Osteocyte (in vitro differentiated cells): ENCODE measurements around the gene CD72. TPM values are rescaled to one million over a fixed set of nuclear protein-coding genes. Genes with fewer than 3 reads are reported as not detected.
"Not testable (repeated sequence)": the region's sequence is repeated elsewhere in the genome, so short reads cannot be mapped to it uniquely, and the experiment has no call there.

Experiments used
- DNase-seq: peaks from one replicate; pipeline ENCODE4 v3.0.0; 2021; ENCODE audit warnings: mixed read lengths; ENCODE audit not compliant: unreplicated experiment; ENCODE audit errors: extremely low spot score
- H3K27ac Mint-ChIP-seq: one replicate; pipeline ENCODE4 v1.8.0; 2021; ENCODE audit warnings: mild to moderate bottlenecking, mixed read lengths; ENCODE audit not compliant: unreplicated experiment
- H3K27me3 Mint-ChIP-seq: one replicate; pipeline ENCODE4 v1.8.0; 2021; ENCODE audit warnings: mixed read lengths; ENCODE audit not compliant: unreplicated experiment
- H3K36me3 Mint-ChIP-seq: one replicate; pipeline ENCODE4 v1.8.0; 2021; ENCODE audit warnings: mixed read lengths; ENCODE audit not compliant: unreplicated experiment
- H3K4me1 Mint-ChIP-seq: one replicate; pipeline ENCODE4 v1.8.0; 2021; ENCODE audit warnings: mixed read lengths; ENCODE audit not compliant: unreplicated experiment
- H3K4me3 Mint-ChIP-seq: one replicate; pipeline ENCODE4 v1.8.0; 2021; ENCODE audit warnings: mild to moderate bottlenecking, moderate library complexity, mixed read lengths; ENCODE audit not compliant: unreplicated experiment
- H3K9me3 Mint-ChIP-seq: one replicate; pipeline ENCODE4 v1.8.0; 2021; ENCODE audit warnings: mixed read lengths; ENCODE audit not compliant: unreplicated experiment
- CTCF ChIP-seq: fragments of 200-600 bp; sonication (generic); IDR thresholded peaks from 2 replicates; pipeline ENCODE4 v1.5.0; 2021; ENCODE audit warnings: antibody characterized with exemption, mild to moderate bottlenecking, moderate library complexity
- total RNA-seq: library from RNA; stranded (reverse); gene quantifications from 2 replicates; pipeline ENCODE4 v1.2.1, GENCODE V29; 2021

CD72 gene
- total RNA-seq, 1 donor from 2014 or later = 0.91 TPM

GRCh38 chr9:35593581-35593980 is 24.6 kb downstream of the CD72 start:
- Mint-ChIP-seq H3K4me1 (no peaks in the 10 kb centered on the region), H3K27ac (no peak overlapping the region), H3K4me3 (no peak overlapping the region), H3K36me3 (peaks cover 9% of the 10 kb centered on the region), H3K9me3 (peaks cover 11% of the 10 kb centered on the region), H3K27me3 (peaks cover 9% of the 10 kb centered on the region)
- no peak for TF ChIP-seq CTCF
- no peak for DNase-seq

GRCh38 chr9:35588506-35588905 is 29.7 kb downstream of the CD72 start:
- peaks cover 25% of the 10 kb centered on the region for H3K27me3 Mint-ChIP-seq
- H3K36me3 Mint-ChIP-seq, DNase-seq, H3K4me1 Mint-ChIP-seq, H3K9me3 Mint-ChIP-seq, H3K27ac Mint-ChIP-seq, H3K4me3 Mint-ChIP-seq: not testable (repeated sequence)

GRCh38 chr9:35584681-35585080 is 33.5 kb downstream of the CD72 start:
- not testable (repeated sequence) for H3K4me1 Mint-ChIP-seq, H3K27ac Mint-ChIP-seq, H3K9me3 Mint-ChIP-seq, DNase-seq, H3K36me3 Mint-ChIP-seq, H3K4me3 Mint-ChIP-seq
- H3K27me3 Mint-ChIP-seq = peaks cover 22% of the 10 kb centered on the region

- H3K27me3 Mint-ChIP-seq = peaks cover 22% of the 10 kb centered on the region
- H3K27ac Mint-ChIP-seq, H3K36me3 Mint-ChIP-seq, H3K9me3 Mint-ChIP-seq, H3K4me3 Mint-ChIP-seq, H3K4me1 Mint-ChIP-seq, DNase-seq: not testable (repeated sequence)
Observed at GRCh38 chr9:35583521-35583920, 34.7 kb downstream of the CD72 start.

GRCh38 chr9:35579659-35580227 is 38.5 kb downstream of the CD72 start:
- not testable (repeated sequence) for H3K9me3 Mint-ChIP-seq, H3K4me1 Mint-ChIP-seq, H3K27me3 Mint-ChIP-seq, DNase-seq, H3K27ac Mint-ChIP-seq, H3K4me3 Mint-ChIP-seq, H3K36me3 Mint-ChIP-seq

- no peak for TF ChIP-seq CTCF
- no peak for DNase-seq
- Mint-ChIP-seq H3K27ac (no peak overlapping the region), H3K4me3 (no peak overlapping the region), H3K36me3 (peaks cover 6% of the 10 kb centered on the region), H3K27me3 (peaks cover 6% of the 10 kb centered on the region), H3K4me1 (no peaks in the 10 kb centered on the region), H3K9me3 (peaks cover 10% of the 10 kb centered on the region)
Observed at GRCh38 chr9:35579130-35579529, 39.1 kb downstream of the CD72 start.

GRCh38 chr9:35577486-35577885 is 40.7 kb downstream of the CD72 start:
- H3K4me3 Mint-ChIP-seq = no peak overlapping the region
- H3K9me3 Mint-ChIP-seq = peaks cover 10% of the 10 kb centered on the region
- peaks cover 2% of the 10 kb centered on the region for H3K27me3 Mint-ChIP-seq
- DNase-seq = no peak
- H3K27ac Mint-ChIP-seq = no peak overlapping the region
- H3K4me1 Mint-ChIP-seq = no peaks in the 10 kb centered on the region
- no peak for TF ChIP-seq CTCF
- H3K36me3 Mint-ChIP-seq = peaks cover 6% of the 10 kb centered on the region
